ENCODE measurements around the gene PKP2.

DNA sequence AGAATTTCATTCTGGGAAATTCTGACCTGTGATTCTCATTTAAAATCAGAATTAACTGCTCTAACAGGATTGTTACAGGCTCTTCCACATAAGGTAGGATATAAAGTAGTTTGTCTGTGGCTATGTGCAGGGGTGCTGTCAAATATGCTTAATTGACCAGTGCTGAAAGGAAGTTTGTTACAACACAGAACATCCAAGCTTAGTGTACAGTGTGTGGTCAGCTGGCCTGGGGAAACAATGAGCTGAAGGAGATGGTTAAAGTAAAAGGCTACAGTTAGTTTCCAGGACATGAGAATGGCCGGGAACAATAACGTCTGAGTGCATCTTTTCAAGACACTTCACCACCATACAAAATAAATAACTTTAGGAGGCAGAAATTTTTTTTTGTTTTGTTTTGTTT, 68.0 kb downstream of the PKP2 start:
- no peak for TF ChIP-seq JUND (IDR thresholded peaks at IDR 0.05; ENCODE audit: borderline replicate concordance, low read depth, low read length)
- no peak for TF ChIP-seq JUND (tag; IDR thresholded peaks at IDR 0.05; ENCODE audit: borderline replicate concordance, low read depth, low read length)
- no peak for TF ChIP-seq CEBPB (tag; IDR thresholded peaks at IDR 0.05)
- TF ChIP-seq, protein P1, sequence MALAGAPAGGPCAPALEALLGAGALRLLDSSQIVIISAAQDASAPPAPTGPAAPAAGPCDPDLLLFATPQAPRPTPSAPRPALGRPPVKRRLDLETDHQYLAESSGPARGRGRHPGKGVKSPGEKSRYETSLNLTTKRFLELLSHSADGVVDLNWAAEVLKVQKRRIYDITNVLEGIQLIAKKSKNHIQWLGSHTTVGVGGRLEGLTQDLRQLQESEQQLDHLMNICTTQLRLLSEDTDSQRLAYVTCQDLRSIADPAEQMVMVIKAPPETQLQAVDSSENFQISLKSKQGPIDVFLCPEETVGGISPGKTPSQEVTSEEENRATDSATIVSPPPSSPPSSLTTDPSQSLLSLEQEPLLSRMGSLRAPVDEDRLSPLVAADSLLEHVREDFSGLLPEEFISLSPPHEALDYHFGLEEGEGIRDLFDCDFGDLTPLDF (CRISPR knock-in tag; IDR thresholded peaks at IDR 0.05) = no peak
- TF ChIP-seq, protein P2, sequence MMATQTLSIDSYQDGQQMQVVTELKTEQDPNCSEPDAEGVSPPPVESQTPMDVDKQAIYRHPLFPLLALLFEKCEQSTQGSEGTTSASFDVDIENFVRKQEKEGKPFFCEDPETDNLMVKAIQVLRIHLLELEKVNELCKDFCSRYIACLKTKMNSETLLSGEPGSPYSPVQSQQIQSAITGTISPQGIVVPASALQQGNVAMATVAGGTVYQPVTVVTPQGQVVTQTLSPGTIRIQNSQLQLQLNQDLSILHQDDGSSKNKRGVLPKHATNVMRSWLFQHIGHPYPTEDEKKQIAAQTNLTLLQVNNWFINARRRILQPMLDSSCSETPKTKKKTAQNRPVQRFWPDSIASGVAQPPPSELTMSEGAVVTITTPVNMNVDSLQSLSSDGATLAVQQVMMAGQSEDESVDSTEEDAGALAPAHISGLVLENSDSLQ (IDR thresholded peaks at IDR 0.05) = no peak
- no peak for TF ChIP-seq FIP1L1 (IDR thresholded peaks at IDR 0.05; ENCODE audit: low read depth, low read length, poor library complexity, severe bottlenecking)
- no peak for TF ChIP-seq SMC3 (conservative IDR thresholded peaks at IDR 0.05; ENCODE audit: insufficient read depth, low read depth, low read length)
- TF ChIP-seq CHD1 (IDR thresholded peaks at IDR 0.05; ENCODE audit: low read length) = no peak
- TF ChIP-seq CTCF (IDR thresholded peaks at IDR 0.05 in 2 of 3, conservative IDR thresholded peaks at IDR 0.05 in 1 of 3; ENCODE audit: insufficient read depth in 2 of 3, low read depth in 1 of 3, low read length in 3 of 3) = no peak
- TF ChIP-seq TAF1 (IDR thresholded peaks at IDR 0.05; ENCODE audit: control insufficient read depth, extremely low read depth, insufficient read depth, low read length, severe bottlenecking) = no peak
- no peak for TF ChIP-seq POLR3G (IDR thresholded peaks at IDR 0.05; ENCODE audit: extremely low read depth, insufficient read length, insufficient replicate concordance)
- no peak for TF ChIP-seq NONO (IDR thresholded peaks at IDR 0.05; ENCODE audit: low read depth in 2 of 2, low read length in 1 of 2)
- TF ChIP-seq JUNB (CRISPR knock-in tag; conservative IDR thresholded peaks at IDR 0.05) = no peak
- no peak for TF ChIP-seq NR0B1 (IDR thresholded peaks at IDR 0.05; ENCODE audit: partially characterized antibody)
